HK-2 (cell line): ENCODE data around the gene KIAA0319L.
A peak's percentile ranks its signal among the peaks of the same experiment; 100 is the strongest.
"Not testable (repeated sequence)": the region's sequence is repeated elsewhere in the genome, so short reads cannot be mapped to it uniquely, and the experiment has no call there.

Experiments used
- DNase-seq: peaks from one replicate; pipeline ENCODE4 v3.0.0-alpha.2; 2018; ENCODE audit not compliant: unreplicated experiment

The KIAA0319L gene

DNA sequence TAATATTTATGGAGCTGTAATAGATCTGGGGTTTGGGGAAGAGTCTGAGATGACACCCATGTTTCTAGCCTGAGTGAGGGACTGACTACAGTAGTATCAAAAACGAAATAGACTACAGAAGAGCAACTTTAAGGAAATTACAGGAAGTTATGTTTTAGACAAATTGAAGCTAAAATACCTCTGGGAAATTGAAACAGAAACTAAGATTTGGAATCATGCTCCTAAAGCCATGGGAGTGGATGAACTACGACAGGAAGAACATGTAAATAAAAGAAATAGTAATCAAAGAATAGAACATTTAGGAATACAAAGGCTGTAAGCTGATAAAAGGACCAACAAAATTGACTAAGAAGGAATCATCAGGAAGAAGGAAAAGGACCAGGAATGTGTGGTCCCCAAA lies 68.9 kb downstream of the KIAA0319L start:
- DNase-seq = no peak

DNA sequence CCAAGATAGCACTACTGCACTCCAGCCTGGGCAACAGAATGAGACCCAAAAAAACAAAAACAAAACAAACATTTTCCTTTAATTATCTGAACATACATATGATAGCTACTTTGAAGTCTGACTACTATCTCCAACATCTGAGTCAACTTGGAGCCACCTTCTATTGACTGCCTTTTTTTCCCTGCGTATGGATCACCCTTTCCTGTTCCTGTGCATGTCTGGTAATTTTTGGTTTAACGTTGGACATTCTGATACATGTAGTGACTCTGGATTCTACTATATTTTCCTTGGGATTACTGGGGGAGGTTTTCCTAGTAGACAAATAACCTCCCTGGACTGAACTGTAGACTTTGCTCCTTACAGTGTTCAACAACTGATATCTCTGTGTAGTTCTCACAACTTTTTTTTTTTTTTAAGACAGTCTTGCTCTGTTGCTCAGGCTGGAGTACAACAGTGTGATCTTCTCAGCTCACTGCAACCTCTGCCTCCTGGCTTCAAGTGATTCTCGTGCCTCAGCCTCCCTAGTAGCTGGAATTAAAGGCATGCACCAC lies 70.3 kb downstream of the KIAA0319L start:
- no peak for DNase-seq

GRCh38 chr1:35481229-35481628 lies 76.0 kb downstream of the KIAA0319L start:
- no peak for DNase-seq

GRCh38 chr1:35477870-35478269 lies 79.3 kb downstream of the KIAA0319L start:
- DNase-seq = no peak

GRCh38 chr1:35475856-35476674 lies 81.1 kb downstream of the KIAA0319L start:
- no peak for DNase-seq

GRCh38 chr1:35475356-35475755 lies 81.8 kb downstream of the KIAA0319L start:
- DNase-seq = no peak

- DNase-seq = not testable (repeated sequence)
Observed at GRCh38 chr1:35473216-35473615, 84.0 kb downstream of the KIAA0319L start.

GRCh38 chr1:35470977-35471613 lies 86.1 kb downstream of the KIAA0319L start:
- DNase-seq = no peak

DNA sequence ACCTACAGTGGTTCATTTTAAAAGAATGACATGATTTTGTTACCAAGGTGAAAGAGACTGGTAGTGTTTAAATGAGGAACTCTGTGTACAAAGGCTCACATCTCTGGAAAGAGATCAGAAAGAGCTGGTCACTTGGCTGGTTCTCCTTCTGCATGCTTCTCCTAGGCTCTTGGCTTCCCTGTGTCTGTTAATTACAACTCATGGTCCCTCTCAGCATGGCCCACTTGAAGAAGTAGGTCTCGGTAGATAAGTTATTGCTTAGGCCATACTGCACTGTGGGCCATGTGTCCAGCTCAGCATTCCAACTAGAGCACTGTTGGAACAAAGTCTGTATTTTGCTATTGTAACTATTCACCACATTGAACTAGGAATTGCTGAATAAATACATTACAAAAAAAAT lies 91.1 kb downstream of the KIAA0319L start:
- DNase-seq = no peak

DNA sequence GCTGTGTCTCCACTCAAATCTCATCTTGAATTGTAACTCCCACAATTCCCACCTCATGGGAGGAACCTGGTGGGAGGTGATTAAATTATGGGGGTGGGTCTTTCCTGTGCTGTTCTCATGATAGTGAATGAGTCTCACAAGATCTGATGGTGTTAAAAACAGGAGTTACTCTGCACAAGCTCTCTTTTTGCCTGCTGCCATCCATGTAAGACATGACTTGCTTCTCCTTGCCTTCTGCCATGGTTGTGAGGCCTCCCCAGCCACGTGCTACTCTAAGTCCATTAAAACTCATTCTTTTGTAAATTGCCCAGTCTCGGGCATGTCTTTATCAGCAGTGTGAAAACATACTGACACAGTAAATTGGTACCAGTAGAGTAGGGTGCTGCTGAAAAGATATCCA lies 93.5 kb downstream of the KIAA0319L start:
- DNase-seq = not testable (repeated sequence)

- DNase-seq = no peak
Observed at GRCh38 chr1:35463232-35463631, 94.0 kb downstream of the KIAA0319L start.

DNA sequence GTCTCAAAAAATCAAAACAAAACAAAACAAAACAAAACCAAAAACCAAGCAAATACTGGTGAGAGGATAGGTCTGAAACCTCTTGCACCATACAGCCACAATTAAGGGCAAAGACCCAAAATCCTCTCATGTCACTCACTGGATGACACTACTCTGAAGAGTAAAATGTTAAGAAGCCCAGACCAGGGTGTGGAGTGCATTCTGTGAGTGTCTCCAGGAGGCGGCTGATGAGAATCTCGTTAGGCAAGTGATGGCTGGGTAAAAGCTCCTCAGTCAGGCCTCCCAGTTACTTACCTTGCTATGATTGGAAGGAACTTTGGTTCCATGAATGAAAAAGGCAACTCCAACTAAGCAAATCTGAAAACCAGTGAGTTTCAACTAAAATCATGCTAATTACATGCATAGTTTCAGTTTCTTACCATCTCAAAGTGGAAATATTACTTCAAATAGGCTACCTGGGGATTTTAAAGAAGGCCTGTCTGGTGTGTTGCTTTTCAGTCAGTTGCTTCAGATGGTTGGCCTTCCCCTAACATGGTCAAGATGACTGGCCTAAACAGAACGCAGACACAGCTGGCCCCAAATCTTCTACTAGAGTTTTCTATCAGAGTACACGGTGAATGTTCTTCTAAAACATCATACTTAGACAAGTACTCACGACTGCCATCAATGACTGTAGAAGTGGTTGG lies 95.1 kb downstream of the KIAA0319L start:
- DNase-seq = no peak

- DNase-seq = no peak
Observed at GRCh38 chr1:35460796-35461195, 96.4 kb downstream of the KIAA0319L start.

GRCh38 chr1:35454616-35455015 lies 102.6 kb downstream of the KIAA0319L start:
- no peak for DNase-seq

DNA sequence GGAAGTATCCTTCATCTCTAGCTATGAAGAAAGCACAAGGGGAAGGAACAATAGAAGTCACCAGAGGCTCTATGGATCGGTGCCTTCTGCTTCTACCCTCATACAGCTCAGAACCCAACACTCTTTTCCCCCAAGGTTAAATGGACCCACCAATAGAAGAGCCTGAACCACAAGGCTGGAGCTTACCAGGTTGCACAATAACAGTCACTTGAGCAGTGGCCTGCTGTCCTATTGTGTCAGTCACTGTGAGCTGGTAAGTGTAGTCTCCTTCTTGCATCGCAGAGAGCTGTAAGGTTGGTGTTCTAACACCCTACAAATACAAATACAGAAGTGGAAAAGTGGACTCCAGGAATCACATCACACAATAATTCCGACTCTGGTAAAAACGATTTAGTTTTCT lies 103.0 kb downstream of the KIAA0319L start:
- no peak for DNase-seq

DNA sequence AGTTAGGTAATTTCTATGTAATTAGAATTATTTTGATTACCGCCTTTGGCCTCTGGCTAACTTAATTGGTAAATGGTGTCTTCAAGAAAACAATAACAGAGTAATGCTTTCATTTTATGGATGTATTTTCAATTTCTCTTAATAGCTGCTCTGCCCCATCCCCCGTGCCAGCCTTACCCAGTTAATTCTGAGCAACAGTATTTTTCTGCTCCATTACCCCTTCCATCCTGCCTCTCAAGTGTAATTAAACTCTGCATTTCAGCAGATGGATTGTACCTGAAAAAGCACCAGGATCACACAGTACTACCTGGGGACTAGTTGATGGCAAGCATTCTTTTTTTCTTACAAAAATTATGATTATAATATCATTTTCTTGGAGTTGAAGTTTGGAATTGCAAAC lies 104.2 kb downstream of the KIAA0319L start:
- no peak for DNase-seq

DNA sequence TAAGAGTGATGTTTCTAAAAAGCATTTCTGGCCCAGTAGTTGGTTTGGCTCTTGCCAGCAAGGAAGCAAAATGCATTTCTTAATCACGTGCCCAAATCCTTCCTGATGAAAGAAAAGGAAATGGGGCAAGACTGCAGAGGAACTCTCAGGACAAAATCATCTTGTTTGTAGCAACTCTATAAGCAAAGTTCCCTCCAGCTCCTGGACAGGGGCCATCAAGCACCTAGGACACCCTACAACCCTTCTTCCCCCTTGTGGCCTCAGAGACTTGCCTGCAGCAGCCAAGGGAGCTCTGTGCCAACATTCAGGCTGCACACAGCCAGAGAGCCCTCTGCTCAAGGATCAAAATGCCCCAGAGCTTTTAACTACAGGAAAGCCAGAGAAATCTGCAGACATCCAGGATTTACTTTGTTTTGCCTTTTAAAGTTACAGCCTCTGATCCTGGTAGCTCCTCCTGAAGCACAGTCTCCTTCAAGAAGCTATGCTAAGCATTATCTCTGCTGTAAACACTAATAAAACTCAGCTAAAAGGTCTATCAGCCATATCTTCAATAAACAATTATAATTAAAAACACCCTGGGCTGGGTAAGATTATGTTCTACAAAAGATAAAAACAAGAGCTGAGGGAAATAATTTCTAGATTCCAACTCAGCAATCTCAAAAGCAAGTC lies 105.0 kb downstream of the KIAA0319L start:
- no peak for DNase-seq

DNA sequence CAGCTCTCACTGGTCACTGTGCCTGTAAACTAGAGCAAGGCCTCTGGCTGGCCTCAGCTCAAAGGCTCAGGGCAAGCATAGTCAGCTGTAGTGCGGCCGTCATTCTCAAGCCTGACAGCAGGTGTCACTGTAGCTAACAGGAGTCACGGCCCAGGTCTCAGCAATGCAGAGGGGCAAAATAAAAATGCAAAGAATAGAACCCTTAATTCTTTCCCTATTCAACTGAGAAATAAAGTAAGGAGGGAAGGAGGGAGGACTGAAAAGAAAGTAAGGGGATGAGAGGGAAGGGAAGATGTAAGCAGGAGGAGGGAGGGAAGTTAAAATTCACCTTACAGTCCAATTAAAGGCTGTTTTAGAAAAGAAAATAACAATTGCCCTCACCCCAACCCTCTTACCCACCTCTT lies 106.1 kb downstream of the KIAA0319L start:
- peak; percentile 63 for DNase-seq

- DNase-seq = no peak
Observed at GRCh38 chr1:35449334-35450008, 107.7 kb downstream of the KIAA0319L start.

GRCh38 chr1:35448344-35448801 lies 108.8 kb downstream of the KIAA0319L start:
- DNase-seq = no peak

DNA sequence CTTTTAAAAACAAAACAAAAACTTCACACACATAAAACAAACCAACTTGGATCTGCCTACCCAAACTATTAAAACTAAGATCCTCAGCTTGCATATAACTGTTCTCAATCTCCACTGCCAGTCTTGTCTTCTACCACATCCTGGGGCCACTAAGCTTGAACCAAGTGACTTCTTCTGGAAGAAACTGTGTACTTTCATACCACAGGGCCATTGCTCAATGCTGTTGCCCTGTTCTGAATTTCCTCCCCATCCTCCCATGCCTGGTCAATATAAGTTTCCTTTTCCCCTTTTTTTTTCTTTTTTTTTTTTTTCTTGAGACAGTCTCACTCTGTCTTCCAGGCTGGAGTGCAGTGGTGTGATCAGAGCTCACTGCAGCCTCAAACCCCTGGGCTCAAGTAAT lies 109.9 kb downstream of the KIAA0319L start:
- DNase-seq = no peak

- DNase-seq = no peak
Observed at GRCh38 chr1:35444519-35444774, 112.8 kb downstream of the KIAA0319L start.
